NCI-H510A (cell line): Measurements from ENCODE around the gene RNLS.

Source experiments
- DNase-seq: peaks from one replicate; lab custom pipeline; 2025; lab: John Stamatoyannopoulos, UW

RNLS gene

GRCh38 chr10:88230251-88230650, 352.9 kb downstream of the RNLS start:
- DNase-seq: no peak

- no peak for DNase-seq
Measured at GRCh38 chr10:88228130-88228529, 355.0 kb downstream of the RNLS start.

GRCh38 chr10:88227342-88228018, 355.6 kb downstream of the RNLS start:
- no peak for DNase-seq

- DNase-seq: no peak
Measured at GRCh38 chr10:88226891-88227290, 356.2 kb downstream of the RNLS start.

- DNase-seq: no peak
Measured at GRCh38 chr10:88226071-88226659, 357.0 kb downstream of the RNLS start.
